SJCRH30 (cell line): ENCODE measurements around the gene SELENOI. TPM values are rescaled to one million over a fixed set of nuclear protein-coding genes. Genes with fewer than 3 reads are reported as not detected.
"Not testable (repeated sequence)": the region's sequence is repeated elsewhere in the genome, so short reads cannot be mapped to it uniquely, and the experiment has no call there.

Experiments used
- DNase-seq, 2 experiments: peaks; one replicate each; pipeline ENCODE4 v3.0.0-alpha.2; 2015 to 2020
- H3K27ac ChIP-seq: fragments of 250-450 bp; sonication (Bioruptor Pico); 2 replicates; pipeline ENCODE4 v1.5.1; 2020; ENCODE audit warnings: mild to moderate bottlenecking, moderate library complexity
- H3K27me3 ChIP-seq: fragments of 250-450 bp; sonication (Bioruptor Pico); 2 replicates; pipeline ENCODE4 v1.5.1; 2020; ENCODE audit warnings: mild to moderate bottlenecking, moderate library complexity
- H3K36me3 ChIP-seq: fragments of 250-450 bp; sonication (Bioruptor Pico); 2 replicates; pipeline ENCODE4 v1.5.1; 2020; ENCODE audit warnings: mild to moderate bottlenecking, moderate library complexity
- H3K4me1 ChIP-seq: fragments of 250-450 bp; sonication (Bioruptor Pico); 2 replicates; pipeline ENCODE4 v1.5.1; 2020; ENCODE audit warnings: mild to moderate bottlenecking, moderate library complexity
- H3K4me3 ChIP-seq: fragments of 250-450 bp; sonication (Bioruptor Pico); 2 replicates; pipeline ENCODE4 v1.5.1; 2020; ENCODE audit warnings: mild to moderate bottlenecking, moderate library complexity
- H3K9me3 ChIP-seq: fragments of 250-450 bp; sonication (Bioruptor Pico); replicated peaks from 2 replicates; pipeline ENCODE4 v1.5.1; 2020; ENCODE audit warnings: mild to moderate bottlenecking, moderate library complexity
- total RNA-seq: library from RNA; depleted of rRNA; stranded (reverse); fragments of >200 nt; shearing (Covaris generic); gene quantifications from 2 replicates; pipeline ENCODE4 v1.2.3, GENCODE V29; 2014

SELENOI gene
- total RNA-seq, 1 experiment from 2014 or later = 63.0 TPM

GRCh38 chr2:26316845-26317244, 29.1 kb upstream of the SELENOI start:
- H3K9me3 ChIP-seq = no peaks in the 10 kb centered on the region
- no peaks in the 10 kb centered on the region; the same call in 1 of the 2 replicates for H3K27me3 ChIP-seq
- DNase-seq = no peak
- H3K4me1 ChIP-seq = 0 out of 2 replicates have a peak, but pooled peaks cover 4% of the 10 kb centered on the region
- no peak overlapping the region for H3K27ac ChIP-seq
- no peaks in the 10 kb centered on the region for H3K36me3 ChIP-seq
- no peak overlapping the region for H3K4me3 ChIP-seq

GRCh38 chr2:26317377-26318105, 28.4 kb upstream of the SELENOI start:
- no peak for DNase-seq
- Histone ChIP-seq H3K36me3 (no peaks in the 10 kb centered on the region), H3K27me3 (no peaks in the 10 kb centered on the region; the same call in 1 of the 2 replicates), H3K4me1 (0 out of 2 replicates have a peak, but pooled peaks cover 4% of the 10 kb centered on the region), H3K9me3 (no peaks in the 10 kb centered on the region), H3K4me3 (no peak overlapping the region), H3K27ac (no peak overlapping the region)

- no peak for DNase-seq
- H3K9me3 ChIP-seq = no peaks in the 10 kb centered on the region
- no peaks in the 10 kb centered on the region for H3K36me3 ChIP-seq
- H3K27me3 ChIP-seq = no peaks in the 10 kb centered on the region; the same call in 1 of the 2 replicates
- H3K27ac ChIP-seq = no peak overlapping the region
- H3K4me1 ChIP-seq = 0 out of 2 replicates have a peak, but pooled peaks cover 4% of the 10 kb centered on the region
- H3K4me3 ChIP-seq = no peak overlapping the region
Measured at GRCh38 chr2:26318950-26319349, 27.0 kb upstream of the SELENOI start.

- H3K36me3 ChIP-seq, DNase-seq, H3K27me3 ChIP-seq, H3K4me3 ChIP-seq, H3K9me3 ChIP-seq: not testable (repeated sequence)
- H3K4me1 ChIP-seq = peaks cover 33% of the 10 kb centered on the region
- H3K27ac ChIP-seq = peak overlapping the region; percentile 55; the same call in 1 of the 2 replicates
Measured at GRCh38 chr2:26324479-26324878, 21.5 kb upstream of the SELENOI start.

DNA sequence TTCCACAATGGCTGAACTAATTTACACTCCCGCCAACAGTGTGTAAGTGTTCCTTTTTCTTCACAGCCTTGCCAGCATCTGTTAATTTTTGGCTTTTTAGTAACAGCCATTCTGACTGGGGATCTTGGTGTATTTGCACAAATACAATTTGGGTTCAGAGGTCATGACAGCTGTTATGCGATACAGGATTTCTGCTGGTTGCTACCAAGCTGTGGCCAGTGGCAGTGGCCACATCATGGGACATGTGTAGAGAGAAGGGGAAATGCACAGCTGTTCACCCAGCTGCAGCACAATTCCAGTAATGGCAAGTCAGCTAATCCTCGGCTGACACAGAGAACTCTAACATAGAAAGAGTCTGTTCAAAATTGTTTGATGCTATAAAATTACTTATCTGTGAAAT, 21.0 kb upstream of the SELENOI start:
- Histone ChIP-seq H3K4me1 (peaks cover 36% of the 10 kb centered on the region), H3K27me3 (no peaks in the 10 kb centered on the region), H3K36me3 (no peaks in the 10 kb centered on the region), H3K4me3 (no peak overlapping the region), H3K9me3 (no peaks in the 10 kb centered on the region), H3K27ac (peak overlapping the region; percentile 55)
- peak; percentile 92 to 97 for DNase-seq

DNA sequence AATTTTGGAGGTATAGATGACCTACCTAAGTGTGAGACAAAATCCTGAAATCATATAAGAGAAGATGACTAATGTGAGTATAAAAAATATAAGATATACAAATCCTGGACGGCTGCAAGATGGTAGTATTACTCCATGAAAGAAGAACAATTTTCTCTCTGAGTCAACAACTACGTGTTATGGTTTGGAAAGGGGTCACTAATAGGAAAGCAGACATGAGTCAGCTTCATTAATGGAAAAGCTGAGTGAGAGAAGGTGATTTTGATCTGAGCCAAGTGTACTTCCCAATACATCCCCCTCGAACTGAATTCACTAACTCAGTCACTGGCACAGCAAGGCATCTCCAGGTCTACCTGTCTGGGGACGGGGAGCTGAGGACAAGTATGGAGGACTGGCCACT, 20.1 kb upstream of the SELENOI start:
- Histone ChIP-seq H3K4me3 (no peak overlapping the region), H3K36me3 (no peaks in the 10 kb centered on the region), H3K9me3 (no peaks in the 10 kb centered on the region), H3K27ac (peak overlapping the region; percentile 55), H3K4me1 (peaks cover 43% of the 10 kb centered on the region), H3K27me3 (no peaks in the 10 kb centered on the region)
- DNase-seq = no peak

- H3K4me3 ChIP-seq = no peak overlapping the region
- H3K27me3 ChIP-seq = no peaks in the 10 kb centered on the region
- H3K36me3 ChIP-seq = no peaks in the 10 kb centered on the region
- peaks cover 43% of the 10 kb centered on the region for H3K4me1 ChIP-seq
- H3K9me3 ChIP-seq = no peaks in the 10 kb centered on the region
- no peak overlapping the region for H3K27ac ChIP-seq
- no peak for DNase-seq
Measured at GRCh38 chr2:26326514-26326913, 19.4 kb upstream of the SELENOI start.

- Histone ChIP-seq H3K36me3 (no peaks in the 10 kb centered on the region), H3K9me3 (no peaks in the 10 kb centered on the region), H3K27me3 (no peaks in the 10 kb centered on the region), H3K27ac (no peak overlapping the region), H3K4me1 (peaks cover 43% of the 10 kb centered on the region), H3K4me3 (no peak overlapping the region)
- peak in 1 of 2 experiments; percentile 30 for DNase-seq
Measured at GRCh38 chr2:26327291-26328272, 18.4 kb upstream of the SELENOI start.

- H3K4me1 ChIP-seq = peaks cover 43% of the 10 kb centered on the region
- not testable (repeated sequence) for H3K4me3 ChIP-seq, H3K9me3 ChIP-seq, DNase-seq, H3K27me3 ChIP-seq, H3K36me3 ChIP-seq, H3K27ac ChIP-seq
Measured at GRCh38 chr2:26329083-26329482, 16.9 kb upstream of the SELENOI start.

DNA sequence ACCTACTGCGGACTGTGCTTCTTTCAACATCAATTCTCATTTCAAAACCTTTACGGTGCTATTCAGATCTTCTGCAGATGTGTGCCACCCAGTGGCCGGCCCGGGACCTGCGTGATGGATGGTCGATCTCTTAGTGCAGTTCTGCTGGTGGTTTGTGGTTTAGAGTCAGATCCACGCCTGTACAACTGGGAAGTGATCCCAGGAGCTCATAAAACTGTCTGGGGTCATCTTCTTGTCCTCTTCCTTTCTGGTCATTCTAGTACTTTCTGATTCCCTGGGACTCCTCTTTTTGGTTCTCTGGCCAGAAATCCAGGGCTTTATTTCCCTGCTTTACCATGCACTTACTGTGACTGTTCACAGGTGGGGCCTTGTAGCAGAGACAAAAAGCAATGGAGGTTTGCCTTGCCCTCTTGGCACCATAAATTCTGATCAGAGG, 15.8 kb upstream of the SELENOI start:
- Histone ChIP-seq H3K36me3 (no peaks in the 10 kb centered on the region), H3K4me1 (peaks cover 42% of the 10 kb centered on the region), H3K4me3 (no peak overlapping the region), H3K9me3 (no peaks in the 10 kb centered on the region), H3K27ac (no peak overlapping the region), H3K27me3 (no peaks in the 10 kb centered on the region)
- peak; percentile 88 to 94 for DNase-seq

GRCh38 chr2:26330604-26331003, 15.3 kb upstream of the SELENOI start:
- peaks cover 38% of the 10 kb centered on the region for H3K4me1 ChIP-seq
- DNase-seq = no peak
- no peaks in the 10 kb centered on the region for H3K36me3 ChIP-seq
- H3K9me3 ChIP-seq = no peaks in the 10 kb centered on the region
- H3K27me3 ChIP-seq = no peaks in the 10 kb centered on the region
- no peak overlapping the region for H3K27ac ChIP-seq
- H3K4me3 ChIP-seq = no peak overlapping the region

DNA sequence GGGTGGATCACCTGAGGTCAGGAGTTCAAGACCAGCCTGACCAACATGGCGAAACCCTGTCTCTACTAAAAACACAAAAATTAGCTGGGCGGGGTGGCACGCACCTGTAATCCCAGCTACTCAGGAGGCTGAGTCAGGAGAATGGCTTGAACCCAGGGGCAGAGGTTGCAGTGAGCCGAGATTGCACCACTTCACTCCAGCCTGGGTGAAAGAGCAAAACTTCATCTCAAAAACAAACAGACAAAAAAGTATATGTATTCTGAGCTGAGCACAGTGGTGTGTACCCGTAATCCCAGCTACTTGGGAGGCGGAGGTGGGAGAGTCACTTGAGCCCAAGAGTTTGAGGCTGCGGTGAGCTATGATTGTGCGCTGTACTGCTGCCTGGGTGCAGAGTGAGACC, 14.6 kb upstream of the SELENOI start:
- H3K27ac ChIP-seq, H3K4me3 ChIP-seq, DNase-seq, H3K9me3 ChIP-seq, H3K27me3 ChIP-seq, H3K36me3 ChIP-seq: not testable (repeated sequence)
- H3K4me1 ChIP-seq = peaks cover 34% of the 10 kb centered on the region

DNA sequence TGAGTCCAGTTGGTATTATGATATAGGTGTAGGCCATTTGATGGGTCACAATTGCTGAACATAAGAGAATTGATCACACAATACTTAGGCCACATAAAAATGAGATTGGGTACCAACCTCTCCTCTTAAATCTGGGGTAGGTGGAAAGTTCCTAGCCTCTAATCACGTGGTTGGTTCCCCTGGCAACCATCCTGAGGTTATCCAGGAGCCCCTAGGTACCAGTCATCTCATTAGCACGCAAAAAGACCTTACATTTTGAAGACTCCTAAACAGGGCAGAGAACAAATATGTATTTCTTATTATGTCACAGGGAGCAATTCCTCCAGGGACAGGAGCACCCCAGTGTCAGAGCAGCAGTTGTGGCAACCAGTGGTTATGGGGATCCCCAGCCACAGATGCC, 12.7 kb upstream of the SELENOI start:
- H3K36me3 ChIP-seq = no peaks in the 10 kb centered on the region
- H3K27me3 ChIP-seq = no peaks in the 10 kb centered on the region
- H3K9me3 ChIP-seq = no peaks in the 10 kb centered on the region

GRCh38 chr2:26335231-26335630, 10.7 kb upstream of the SELENOI start:
- no peaks in the 10 kb centered on the region for H3K27me3 ChIP-seq
- DNase-seq = peak in 1 of 2 experiments; percentile 63
- no peaks in the 10 kb centered on the region for H3K9me3 ChIP-seq
- peaks cover 15% of the 10 kb centered on the region for H3K4me1 ChIP-seq
- no peak overlapping the region; the same call in 1 of the 2 replicates for H3K27ac ChIP-seq
- H3K36me3 ChIP-seq = no peaks in the 10 kb centered on the region
- no peak overlapping the region for H3K4me3 ChIP-seq

More for the DNA sequence above, 12.7 kb upstream of the SELENOI start:
- Histone ChIP-seq H3K4me3 (no peak overlapping the region), H3K27ac (no peak overlapping the region), H3K4me1 (peaks cover 22% of the 10 kb centered on the region)
- DNase-seq = no peak

GRCh38 chr2:26336719-26337118, 9.2 kb upstream of the SELENOI start:
- Histone ChIP-seq H3K4me1 (peaks cover 18% of the 10 kb centered on the region), H3K36me3 (no peaks in the 10 kb centered on the region), H3K27me3 (no peaks in the 10 kb centered on the region), H3K9me3 (no peaks in the 10 kb centered on the region), H3K27ac (no peak overlapping the region), H3K4me3 (no peak overlapping the region)
- no peak for DNase-seq
